Ovary (tissue), 3 donors: ENCODE results near the gene AMBN.

ENCODE experiments used
- POLR2A ChIP-seq: fragments of 450-650 bp; IDR thresholded peaks from one replicate; pipeline ENCODE4 v1.6.1; 2017; ENCODE audit warnings: antibody characterized with exemption, mild to moderate bottlenecking, moderate library complexity
- TF ChIP-seq, protein P1 (sequence below), 3 donors: fragments of 450-650 bp in 2 of 3; fragments of 200-600 bp in 1 of 3; IDR thresholded peaks; one replicate each; pipeline versions ENCODE4 v1.5.1 to v1.8.0; 2016 to 2022; ENCODE audit warnings: antibody characterized with exemption in 3 of 3, mild to moderate bottlenecking in 1 of 3
- donor health status: DM: no; HTN: no; CAD: no.

DNA sequence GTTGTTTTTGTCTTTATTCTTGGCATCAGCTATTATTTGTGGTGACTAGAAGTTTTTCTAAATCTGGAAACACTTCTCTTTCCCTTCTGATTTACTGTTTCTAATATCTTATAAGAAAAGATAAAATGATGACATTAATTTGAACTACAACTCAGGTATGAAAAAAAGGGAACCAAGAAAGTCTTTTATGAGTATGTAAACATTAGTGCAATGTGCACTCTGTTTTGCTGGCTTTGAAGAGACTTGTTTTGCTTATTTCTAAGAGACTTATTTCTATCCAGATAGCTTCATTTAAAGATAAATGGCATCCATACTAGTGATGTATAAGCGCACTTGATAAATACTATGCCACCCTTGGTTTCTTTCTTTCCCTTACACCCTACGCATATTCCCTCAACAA, 10.1 kb upstream of the AMBN start:
- no peak for TF ChIP-seq POLR2A
- TF ChIP-seq, protein P1, sequence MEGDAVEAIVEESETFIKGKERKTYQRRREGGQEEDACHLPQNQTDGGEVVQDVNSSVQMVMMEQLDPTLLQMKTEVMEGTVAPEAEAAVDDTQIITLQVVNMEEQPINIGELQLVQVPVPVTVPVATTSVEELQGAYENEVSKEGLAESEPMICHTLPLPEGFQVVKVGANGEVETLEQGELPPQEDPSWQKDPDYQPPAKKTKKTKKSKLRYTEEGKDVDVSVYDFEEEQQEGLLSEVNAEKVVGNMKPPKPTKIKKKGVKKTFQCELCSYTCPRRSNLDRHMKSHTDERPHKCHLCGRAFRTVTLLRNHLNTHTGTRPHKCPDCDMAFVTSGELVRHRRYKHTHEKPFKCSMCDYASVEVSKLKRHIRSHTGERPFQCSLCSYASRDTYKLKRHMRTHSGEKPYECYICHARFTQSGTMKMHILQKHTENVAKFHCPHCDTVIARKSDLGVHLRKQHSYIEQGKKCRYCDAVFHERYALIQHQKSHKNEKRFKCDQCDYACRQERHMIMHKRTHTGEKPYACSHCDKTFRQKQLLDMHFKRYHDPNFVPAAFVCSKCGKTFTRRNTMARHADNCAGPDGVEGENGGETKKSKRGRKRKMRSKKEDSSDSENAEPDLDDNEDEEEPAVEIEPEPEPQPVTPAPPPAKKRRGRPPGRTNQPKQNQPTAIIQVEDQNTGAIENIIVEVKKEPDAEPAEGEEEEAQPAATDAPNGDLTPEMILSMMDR (IDR thresholded peaks at IDR 0.05): no peak
